Nephron progenitor cell (in vitro differentiated cells): ENCODE measurements around the gene CDK2AP2.

Experiments
- DNase-seq: peaks from one replicate; pipeline ENCODE4 v3.0.0; 2021
- H3K27ac Mint-ChIP-seq: 2 replicates; pipeline ENCODE4 v1.8.0; 2021; ENCODE audit warnings: mild to moderate bottlenecking, moderate library complexity, mixed read lengths
- H3K27me3 Mint-ChIP-seq: 2 replicates; pipeline ENCODE4 v1.8.0; 2021; ENCODE audit warnings: mild to moderate bottlenecking, low read depth, mixed read lengths; ENCODE audit not compliant: poor library complexity
- H3K36me3 Mint-ChIP-seq: 2 replicates; pipeline ENCODE4 v1.8.0; 2021; ENCODE audit warnings: low read depth, mixed read lengths
- H3K4me1 Mint-ChIP-seq: 2 replicates; pipeline ENCODE4 v1.8.0; 2021; ENCODE audit warnings: mixed read lengths
- H3K4me3 Mint-ChIP-seq: 2 replicates; pipeline ENCODE4 v1.8.0; 2021; ENCODE audit warnings: mild to moderate bottlenecking, moderate library complexity, mixed read lengths
- H3K9me3 Mint-ChIP-seq: 2 replicates; pipeline ENCODE4 v1.8.0; 2021; ENCODE audit warnings: mild to moderate bottlenecking, moderate library complexity, mixed read lengths
- TF ChIP-seq, protein P1 (sequence below): fragments of 200-600 bp; sonication (generic); IDR thresholded peaks from 2 replicates; pipeline ENCODE4 v1.5.0; 2021; ENCODE audit warnings: antibody characterized with exemption

Gene CDK2AP2

DNA sequence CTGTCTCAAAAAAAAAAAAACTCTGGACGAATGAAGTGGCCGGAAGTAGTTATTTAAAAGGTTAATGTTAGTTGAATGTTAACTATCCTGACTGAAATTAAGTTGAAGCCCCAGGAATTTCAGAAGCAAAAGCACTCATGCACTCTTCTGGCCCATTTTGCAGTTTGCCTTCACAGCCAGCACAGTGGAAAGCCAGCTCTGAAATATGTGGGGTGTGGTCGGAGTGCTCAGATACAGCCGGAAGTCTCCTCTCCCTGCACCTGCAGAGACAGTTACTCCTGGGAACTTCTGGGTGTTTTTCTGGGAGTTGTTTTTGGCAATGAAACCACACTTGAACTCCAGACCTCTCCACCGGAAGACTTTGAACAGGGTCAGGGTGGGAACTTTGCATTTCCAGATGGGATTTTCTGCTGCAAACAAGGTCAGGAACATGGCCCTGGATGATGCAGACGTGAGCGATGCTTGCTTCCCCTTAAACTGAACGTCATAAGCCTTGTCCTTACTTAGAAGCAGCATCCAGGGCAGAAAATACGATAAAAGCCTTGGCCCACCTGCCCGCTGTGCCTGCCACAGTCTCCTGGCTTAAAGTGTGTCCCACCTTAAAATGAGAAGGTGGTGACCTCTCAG, 36.8 kb upstream of the CDK2AP2 start:
- peaks cover 3% of the 10 kb centered on the region for H3K27me3 Mint-ChIP-seq
- no peaks in the 10 kb centered on the region for H3K9me3 Mint-ChIP-seq
- no peak overlapping the region for H3K27ac Mint-ChIP-seq
- peaks cover 13% of the 10 kb centered on the region for H3K4me1 Mint-ChIP-seq
- H3K36me3 Mint-ChIP-seq, result no peaks in the 10 kb centered on the region
- no peak for DNase-seq
- TF ChIP-seq, protein P1, sequence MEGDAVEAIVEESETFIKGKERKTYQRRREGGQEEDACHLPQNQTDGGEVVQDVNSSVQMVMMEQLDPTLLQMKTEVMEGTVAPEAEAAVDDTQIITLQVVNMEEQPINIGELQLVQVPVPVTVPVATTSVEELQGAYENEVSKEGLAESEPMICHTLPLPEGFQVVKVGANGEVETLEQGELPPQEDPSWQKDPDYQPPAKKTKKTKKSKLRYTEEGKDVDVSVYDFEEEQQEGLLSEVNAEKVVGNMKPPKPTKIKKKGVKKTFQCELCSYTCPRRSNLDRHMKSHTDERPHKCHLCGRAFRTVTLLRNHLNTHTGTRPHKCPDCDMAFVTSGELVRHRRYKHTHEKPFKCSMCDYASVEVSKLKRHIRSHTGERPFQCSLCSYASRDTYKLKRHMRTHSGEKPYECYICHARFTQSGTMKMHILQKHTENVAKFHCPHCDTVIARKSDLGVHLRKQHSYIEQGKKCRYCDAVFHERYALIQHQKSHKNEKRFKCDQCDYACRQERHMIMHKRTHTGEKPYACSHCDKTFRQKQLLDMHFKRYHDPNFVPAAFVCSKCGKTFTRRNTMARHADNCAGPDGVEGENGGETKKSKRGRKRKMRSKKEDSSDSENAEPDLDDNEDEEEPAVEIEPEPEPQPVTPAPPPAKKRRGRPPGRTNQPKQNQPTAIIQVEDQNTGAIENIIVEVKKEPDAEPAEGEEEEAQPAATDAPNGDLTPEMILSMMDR, result no peak
- no peak overlapping the region for H3K4me3 Mint-ChIP-seq

DNA sequence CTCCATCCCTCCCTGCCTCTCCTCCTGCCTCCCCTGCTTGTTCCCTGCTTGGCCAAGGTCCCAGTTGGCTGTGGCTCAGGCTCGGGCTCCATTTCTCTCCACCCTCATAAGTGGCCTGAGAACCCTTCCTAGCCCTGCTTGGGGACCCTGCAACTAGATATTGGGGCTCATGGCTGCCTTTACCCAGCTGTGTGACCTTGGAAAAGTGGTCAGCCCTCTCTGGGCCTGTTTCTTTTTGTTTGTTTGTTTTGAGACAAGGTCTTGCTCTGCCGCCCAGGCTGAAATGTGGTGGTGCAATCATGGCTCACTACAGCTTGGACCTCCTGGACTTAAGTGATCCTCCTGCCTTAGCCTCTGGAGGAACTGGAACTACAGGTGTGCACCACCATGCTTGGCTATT, 35.6 kb upstream of the CDK2AP2 start:
- Mint-ChIP-seq H3K36me3 (no peaks in the 10 kb centered on the region), H3K27me3 (peaks cover 4% of the 10 kb centered on the region), H3K4me3 (no peak overlapping the region), H3K27ac (no peak overlapping the region), H3K9me3 (no peaks in the 10 kb centered on the region), H3K4me1 (peaks cover 13% of the 10 kb centered on the region)
- TF ChIP-seq, protein P1, result no peak
- DNase-seq, result no peak

GRCh38 chr11:67542971-67543370, 35.0 kb upstream of the CDK2AP2 start:
- TF ChIP-seq, protein P1, result no peak
- H3K4me3 Mint-ChIP-seq, result no peak overlapping the region
- peaks cover 6% of the 10 kb centered on the region for H3K9me3 Mint-ChIP-seq
- no peak for DNase-seq
- H3K4me1 Mint-ChIP-seq, result peaks cover 13% of the 10 kb centered on the region
- no peaks in the 10 kb centered on the region for H3K36me3 Mint-ChIP-seq
- H3K27me3 Mint-ChIP-seq, result peaks cover 6% of the 10 kb centered on the region
- no peak overlapping the region for H3K27ac Mint-ChIP-seq

DNA sequence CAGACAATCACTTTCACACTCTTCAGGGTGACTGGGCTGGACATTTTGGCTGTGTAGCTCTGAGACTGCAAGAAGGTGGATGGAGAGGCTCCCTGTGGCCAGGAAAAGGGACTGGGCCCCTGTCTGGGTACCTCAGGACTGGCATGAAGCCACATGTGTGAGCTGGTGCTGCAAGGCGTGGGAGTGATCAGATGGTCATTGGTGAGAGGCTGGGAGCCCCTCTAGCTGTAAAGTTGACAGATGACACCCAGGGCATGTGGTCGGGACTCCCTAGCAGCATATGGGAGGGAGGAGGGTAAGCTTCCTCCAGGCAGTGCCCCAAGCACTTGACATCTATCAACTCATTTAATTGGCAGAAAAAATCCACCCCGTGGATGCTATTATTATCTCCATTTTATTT, 34.2 kb upstream of the CDK2AP2 start:
- peaks cover 6% of the 10 kb centered on the region for H3K27me3 Mint-ChIP-seq
- H3K4me1 Mint-ChIP-seq, result peaks cover 13% of the 10 kb centered on the region
- H3K9me3 Mint-ChIP-seq, result peaks cover 8% of the 10 kb centered on the region
- H3K27ac Mint-ChIP-seq, result no peak overlapping the region
- no peaks in the 10 kb centered on the region for H3K36me3 Mint-ChIP-seq
- TF ChIP-seq, protein P1, result no peak
- H3K4me3 Mint-ChIP-seq, result no peak overlapping the region
- no peak for DNase-seq

DNA sequence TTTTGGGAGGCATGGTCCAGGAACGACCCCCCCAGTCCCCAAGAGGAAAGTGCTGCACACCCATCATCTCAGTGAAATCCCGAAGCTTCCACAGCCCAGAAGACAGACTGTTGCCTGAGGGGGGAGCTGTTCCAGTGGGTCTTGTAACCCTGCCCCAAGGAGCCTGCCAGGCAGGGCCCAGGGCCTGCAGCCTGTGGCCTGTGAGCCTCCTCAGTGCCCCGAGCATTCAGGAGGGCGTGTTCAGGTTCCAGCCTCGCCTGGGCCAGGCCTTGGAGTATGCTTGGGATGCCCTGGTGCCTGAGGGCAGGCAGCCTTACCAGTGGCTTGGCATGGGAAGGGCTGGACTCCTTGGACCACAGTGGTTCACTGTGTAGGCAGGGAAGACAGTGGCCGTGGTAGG, 33.2 kb upstream of the CDK2AP2 start:
- Mint-ChIP-seq H3K36me3 (no peaks in the 10 kb centered on the region), H3K4me3 (no peak overlapping the region), H3K27me3 (peaks cover 7% of the 10 kb centered on the region), H3K9me3 (peaks cover 14% of the 10 kb centered on the region), H3K27ac (no peak overlapping the region), H3K4me1 (peaks cover 13% of the 10 kb centered on the region)
- TF ChIP-seq, protein P1, result no peak
- DNase-seq, result no peak

GRCh38 chr11:67539550-67539949, 31.6 kb upstream of the CDK2AP2 start:
- peaks cover 7% of the 10 kb centered on the region for H3K27me3 Mint-ChIP-seq
- H3K36me3 Mint-ChIP-seq, result no peaks in the 10 kb centered on the region
- TF ChIP-seq, protein P1, result no peak
- peaks cover 9% of the 10 kb centered on the region for H3K4me1 Mint-ChIP-seq
- peaks cover 28% of the 10 kb centered on the region for H3K9me3 Mint-ChIP-seq
- H3K4me3 Mint-ChIP-seq, result no peak overlapping the region
- no peak for DNase-seq
- H3K27ac Mint-ChIP-seq, result no peak overlapping the region
